Stimulated activated CD8-positive, alpha-beta memory T cell treated with anti-CD3 and anti-CD28 coated beads, Interleukin-7, amount 100 ng/mL, for 24 hours (primary cell): ENCODE measurements around the gene DMD.

ENCODE experiments used
- DNase-seq: peaks from one replicate; pipeline ENCODE4 v3.0.0-alpha.2; 2020; ENCODE audit warnings: low read depth

Gene DMD

GRCh38 chrX:31706466-31706865 lies 1504.9 kb downstream of the DMD start:
- no peak for DNase-seq

DNA sequence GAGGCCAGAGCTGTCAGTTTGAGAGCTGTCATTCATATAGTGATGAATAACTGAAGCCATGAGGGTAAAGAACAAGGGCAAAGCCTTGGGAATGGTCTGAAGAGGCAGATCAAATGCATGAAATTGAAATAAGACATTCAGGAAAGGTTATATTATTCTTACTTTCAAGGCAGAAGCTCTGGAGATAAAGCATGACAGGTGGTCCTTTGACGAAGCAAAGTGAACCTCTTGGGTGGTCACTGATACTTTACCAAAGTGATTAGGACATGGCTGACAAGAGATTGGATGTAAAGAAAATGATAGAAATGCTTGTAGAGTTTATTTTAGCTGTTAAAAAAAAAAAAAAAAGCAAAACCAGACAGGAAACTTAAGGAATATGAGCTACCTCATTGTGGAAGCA lies 1505.5 kb downstream of the DMD start:
- no peak for DNase-seq

GRCh38 chrX:31704938-31705337 lies 1506.4 kb downstream of the DMD start:
- DNase-seq: no peak

- no peak for DNase-seq
Observed at GRCh38 chrX:31702222-31702621, 1509.1 kb downstream of the DMD start.

DNA sequence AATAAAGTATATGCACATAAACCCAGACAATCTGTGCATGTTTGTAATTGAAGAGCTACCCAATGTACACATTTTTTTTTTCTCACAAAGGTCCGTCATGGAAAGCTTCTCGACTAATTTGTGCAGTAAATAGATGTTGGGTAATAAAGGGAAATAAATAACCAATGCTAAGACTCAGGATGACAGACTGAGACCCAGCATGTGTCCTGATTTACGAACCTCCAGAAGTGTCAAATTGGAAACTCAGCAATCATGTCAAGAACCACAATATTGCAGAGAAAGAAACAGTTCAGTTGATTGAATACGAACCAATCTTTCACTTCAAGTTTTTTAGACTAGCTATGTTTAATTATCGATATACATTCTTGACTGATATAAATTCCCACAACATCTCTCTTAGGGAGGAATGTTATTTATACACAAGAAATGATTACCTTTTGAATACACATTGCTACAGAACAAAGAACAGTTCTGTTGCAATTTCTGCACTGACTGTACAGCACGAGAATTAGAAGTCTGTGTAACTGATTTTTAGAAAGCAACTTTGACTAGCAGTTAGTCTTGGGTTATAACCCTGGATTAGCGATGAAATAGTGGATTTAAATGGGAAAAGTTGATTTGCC lies 1513.9 kb downstream of the DMD start:
- no peak for DNase-seq

DNA sequence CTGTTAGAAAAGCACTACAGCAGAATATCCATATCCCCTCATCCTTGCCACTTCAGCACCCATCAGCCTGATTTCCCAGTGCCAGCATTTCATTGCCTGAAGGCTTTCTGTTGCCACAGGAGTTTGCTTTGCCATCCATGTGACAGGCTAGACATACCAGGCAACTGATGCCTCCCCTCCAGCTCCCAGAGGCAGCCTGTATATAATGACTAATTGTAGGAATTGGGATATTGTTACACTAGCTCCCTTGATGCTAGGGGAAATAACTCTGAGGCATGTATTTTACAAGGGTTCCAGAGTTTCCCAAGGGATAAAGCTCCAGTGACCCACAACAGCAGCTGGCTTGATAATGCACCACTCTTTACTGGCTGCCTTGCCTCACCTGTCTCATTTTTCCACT lies 1531.5 kb downstream of the DMD start:
- no peak for DNase-seq

GRCh38 chrX:31670245-31670644 lies 1541.1 kb downstream of the DMD start:
- no peak for DNase-seq

- no peak for DNase-seq
Observed at GRCh38 chrX:31665454-31665853, 1545.9 kb downstream of the DMD start.

DNA sequence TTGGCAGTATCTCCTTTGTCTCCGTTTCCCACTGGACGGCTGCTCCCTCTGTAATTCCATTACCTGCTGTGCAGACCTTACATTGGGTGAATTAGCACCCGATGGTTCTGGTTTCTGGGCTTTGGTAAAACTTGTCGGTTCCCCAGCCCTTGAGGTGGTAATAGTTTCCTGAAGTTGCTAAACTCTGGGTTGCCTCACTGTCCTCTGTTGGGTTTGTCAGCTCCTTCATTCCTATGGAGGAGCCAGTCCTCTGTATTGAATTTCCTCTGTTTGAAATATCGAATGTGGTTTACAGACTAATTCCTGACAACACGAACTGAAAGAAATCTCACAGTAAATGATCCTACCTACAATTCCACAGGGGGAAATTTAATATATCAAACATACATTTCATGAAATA lies 1548.2 kb downstream of the DMD start:
- no peak for DNase-seq

DNA sequence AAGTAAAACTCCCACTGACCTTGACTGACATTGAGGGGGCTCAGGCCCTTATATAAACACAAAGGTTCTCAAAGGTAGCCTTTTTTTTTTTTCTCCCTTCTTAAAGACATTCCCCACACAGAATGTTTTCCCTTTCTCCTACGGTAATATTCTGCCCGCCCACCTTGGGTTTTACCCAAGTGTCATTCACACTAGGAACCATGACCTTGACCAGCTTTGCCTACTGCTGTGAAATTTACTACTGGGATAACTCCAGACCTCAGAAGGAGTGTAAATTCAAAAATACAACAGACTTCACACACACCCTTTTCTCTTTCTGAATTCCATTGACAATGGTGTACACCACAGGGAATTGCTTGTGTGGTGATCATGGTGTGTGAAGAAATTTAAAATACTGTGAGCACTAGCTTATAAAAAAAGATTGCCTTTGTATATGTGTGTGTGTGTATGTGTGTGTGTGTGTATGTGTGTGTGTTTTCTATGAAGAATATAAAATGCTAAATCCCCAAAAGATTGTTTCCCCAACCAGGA lies 1550.0 kb downstream of the DMD start:
- no peak for DNase-seq

GRCh38 chrX:31658360-31658759 lies 1553.0 kb downstream of the DMD start:
- no peak for DNase-seq

- no peak for DNase-seq
Observed at GRCh38 chrX:31656013-31656412, 1555.3 kb downstream of the DMD start.

DNA sequence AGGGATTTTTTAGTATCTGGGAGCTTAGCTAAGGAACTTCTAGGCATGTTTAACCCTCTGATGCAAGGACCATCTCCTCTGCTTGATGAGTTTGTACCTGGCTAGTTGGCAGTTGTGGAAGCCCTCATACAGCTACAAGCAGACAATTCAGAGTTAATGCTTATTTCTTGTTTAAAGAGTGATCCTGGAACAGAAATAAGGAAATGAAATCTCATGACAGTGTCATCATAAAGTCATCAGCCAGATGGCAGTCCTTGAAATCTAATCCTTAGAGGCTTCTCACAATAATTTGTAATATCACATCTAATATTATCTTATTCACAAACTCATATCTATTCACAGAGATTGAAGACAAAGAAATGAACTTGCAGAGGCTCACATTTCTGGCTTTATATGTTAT lies 1557.9 kb downstream of the DMD start:
- no peak for DNase-seq

- no peak for DNase-seq
Observed at GRCh38 chrX:31652650-31653049, 1558.7 kb downstream of the DMD start.

GRCh38 chrX:31649201-31649600 lies 1562.1 kb downstream of the DMD start:
- DNase-seq: no peak

DNA sequence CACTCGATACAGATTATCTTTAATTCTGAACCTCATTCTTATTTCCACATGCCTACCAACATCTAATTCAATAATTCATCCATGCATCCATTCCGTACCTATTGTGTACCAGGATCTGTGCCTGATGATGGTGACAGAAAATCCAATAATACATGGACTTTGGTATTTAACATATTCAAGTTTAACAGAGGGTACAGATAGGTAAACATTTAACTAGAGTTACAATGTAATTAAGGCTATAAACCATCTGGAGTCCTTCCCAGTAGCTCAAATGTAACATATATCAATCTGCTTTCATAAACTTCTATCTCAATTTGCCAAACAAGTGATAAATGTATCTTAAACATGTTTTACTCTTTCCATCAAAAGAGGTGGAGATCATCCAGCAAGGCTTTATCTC lies 1578.0 kb downstream of the DMD start:
- no peak for DNase-seq

DNA sequence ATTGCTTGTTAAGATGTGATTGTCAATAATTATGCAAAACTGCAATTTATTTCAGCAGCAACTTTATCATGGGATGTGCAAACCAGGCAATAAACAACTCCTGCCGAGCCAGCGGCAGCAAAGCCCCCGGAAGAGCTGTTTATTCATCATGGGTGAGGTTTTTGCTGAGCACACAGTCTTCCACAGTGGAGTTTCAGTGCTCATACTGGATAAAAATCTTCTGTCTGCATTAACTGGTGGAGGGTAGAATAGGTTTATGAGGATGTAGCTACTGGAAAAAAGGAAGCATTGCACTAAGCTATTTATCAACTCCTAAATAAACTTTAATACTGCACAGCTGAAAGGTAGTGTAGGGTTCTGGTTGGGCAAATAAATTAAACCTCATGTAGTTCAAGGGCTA lies 1582.2 kb downstream of the DMD start:
- no peak for DNase-seq

- no peak for DNase-seq
Observed at GRCh38 chrX:31609130-31609529, 1602.2 kb downstream of the DMD start.

- DNase-seq: no peak
Observed at GRCh38 chrX:31608638-31609037, 1602.7 kb downstream of the DMD start.

DNA sequence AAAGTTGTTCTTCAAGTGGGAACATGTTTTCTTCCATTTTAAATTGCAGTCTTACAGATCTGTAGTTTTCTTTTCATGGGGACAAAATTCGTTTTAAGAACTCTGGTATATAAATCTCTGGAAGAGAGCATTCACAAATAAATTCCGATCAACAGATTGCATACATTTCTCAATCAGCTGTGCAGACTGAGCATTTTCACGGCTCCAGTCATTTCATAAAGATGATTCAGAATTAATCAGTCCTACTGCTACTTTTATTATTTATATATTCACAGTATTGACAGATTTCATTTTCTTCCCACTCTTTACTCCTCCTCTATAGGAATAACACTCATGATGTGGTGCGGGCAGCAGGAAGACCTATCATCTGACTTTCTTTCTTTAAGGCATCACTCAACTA lies 1604.6 kb downstream of the DMD start:
- DNase-seq: no peak

DNA sequence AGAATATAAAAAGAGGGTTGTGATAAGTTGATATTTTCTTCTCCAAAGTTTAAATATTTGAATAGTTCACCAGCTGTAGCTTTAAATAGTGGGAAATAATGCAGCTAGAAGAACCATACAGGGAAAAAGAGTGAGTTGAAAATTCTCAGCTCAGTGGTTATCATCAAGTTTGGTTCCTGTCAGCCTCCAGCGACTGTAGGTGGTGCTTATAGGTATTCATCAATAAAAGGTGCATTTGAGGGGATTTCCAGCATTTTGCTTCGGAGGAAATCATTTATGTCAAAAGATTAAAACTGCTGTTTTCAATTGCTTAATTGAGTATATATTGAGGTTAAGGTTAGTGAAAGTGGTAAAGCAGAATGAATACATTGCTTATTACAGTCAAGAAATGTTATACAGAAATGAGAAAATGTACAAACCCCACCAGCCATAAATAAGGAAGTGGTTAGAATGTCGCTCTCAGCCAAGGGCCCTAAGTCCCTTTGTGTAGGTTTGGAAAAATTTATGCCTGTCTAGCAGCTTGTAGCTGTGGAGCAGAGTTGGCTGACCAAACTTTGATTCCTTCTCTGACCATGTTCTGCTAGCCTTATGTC lies 1606.6 kb downstream of the DMD start:
- DNase-seq: no peak

GRCh38 chrX:31603411-31604120 lies 1607.8 kb downstream of the DMD start:
- no peak for DNase-seq

DNA sequence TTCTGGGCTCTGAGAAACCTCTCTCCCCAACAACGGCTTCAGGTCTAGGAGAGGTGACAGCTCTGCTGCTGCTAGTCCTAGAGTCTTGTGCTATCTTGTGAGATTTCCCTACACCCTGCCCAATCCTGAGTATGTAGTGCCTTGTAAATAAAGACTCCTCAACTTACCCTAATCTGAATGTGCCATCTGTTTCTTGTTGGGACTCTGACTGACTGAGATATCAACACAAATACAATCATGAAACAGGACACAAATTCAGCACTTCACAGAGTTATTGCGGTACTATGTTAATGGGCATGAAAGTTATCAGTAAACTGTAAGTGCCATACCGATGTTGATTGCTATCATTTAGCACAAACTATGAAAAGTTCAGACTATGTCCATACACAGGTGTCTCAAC lies 1610.5 kb downstream of the DMD start:
- no peak for DNase-seq

GRCh38 chrX:31593353-31593752 lies 1618.0 kb downstream of the DMD start:
- no peak for DNase-seq
